ENCODE results near the gene JAG2.

Gene JAG2

GRCh38 chr14:105139831-105140239 lies 28.7 kb downstream of the JAG2 start:
- DNase-seq (ENCODE audit: low read depth): no peak

GRCh38 chr14:105139212-105139825 lies 29.3 kb downstream of the JAG2 start:
- DNase-seq (ENCODE audit: low read depth): no peak

- DNase-seq (ENCODE audit: low read depth): no peak
Measured at GRCh38 chr14:105138551-105139111, 29.9 kb downstream of the JAG2 start.

- DNase-seq (ENCODE audit: low read depth): no peak
Measured at GRCh38 chr14:105138021-105138541, 30.5 kb downstream of the JAG2 start.

GRCh38 chr14:105137481-105138020 lies 31.0 kb downstream of the JAG2 start:
- DNase-seq (ENCODE audit: low read depth): no peak

GRCh38 chr14:105136401-105137322 lies 31.9 kb downstream of the JAG2 start:
- no peak for DNase-seq (ENCODE audit: low read depth)

GRCh38 chr14:105135700-105136395 lies 32.7 kb downstream of the JAG2 start:
- no peak for DNase-seq (ENCODE audit: low read depth)

GRCh38 chr14:105132921-105133654 lies 35.5 kb downstream of the JAG2 start:
- no peak for DNase-seq (ENCODE audit: low read depth)

- no peak for DNase-seq (ENCODE audit: low read depth)
Measured at GRCh38 chr14:105131241-105131640, 37.3 kb downstream of the JAG2 start.

- DNase-seq (ENCODE audit: low read depth): no peak
Measured at GRCh38 chr14:105128059-105128458, 40.5 kb downstream of the JAG2 start.

GRCh38 chr14:105126981-105127329 lies 41.6 kb downstream of the JAG2 start:
- no peak for DNase-seq (ENCODE audit: low read depth)

- no peak for DNase-seq (ENCODE audit: low read depth)
Measured at GRCh38 chr14:105126126-105126980, 42.2 kb downstream of the JAG2 start.

- no peak for DNase-seq (ENCODE audit: low read depth)
Measured at GRCh38 chr14:105124823-105125222, 43.8 kb downstream of the JAG2 start.

- DNase-seq (ENCODE audit: low read depth): no peak
Measured at GRCh38 chr14:105123981-105124765, 44.4 kb downstream of the JAG2 start.

- DNase-seq (ENCODE audit: low read depth): no peak
Measured at GRCh38 chr14:105123064-105123665, 45.4 kb downstream of the JAG2 start.

- no peak for DNase-seq (ENCODE audit: low read depth)
Measured at GRCh38 chr14:105120056-105120455, 48.5 kb downstream of the JAG2 start.

GRCh38 chr14:105119408-105120025 lies 49.1 kb downstream of the JAG2 start:
- DNase-seq (ENCODE audit: low read depth): no peak

- DNase-seq (ENCODE audit: low read depth): no peak
Measured at GRCh38 chr14:105118646-105119407, 49.7 kb downstream of the JAG2 start.
